Measurements from ENCODE around the gene KCNJ15. TPM values are rescaled to one million over a fixed set of nuclear protein-coding genes. Genes with fewer than 3 reads are reported as not detected.

The KCNJ15 gene
- total RNA-seq, 1 experiment from 2014 or later = not detected

- Mint-ChIP-seq H3K9me3 (ENCODE audit: unreplicated experiment) (peaks cover 7% of the 10 kb centered on the region), H3K27ac (ENCODE audit: unreplicated experiment) (no peak overlapping the region), H3K4me1 (ENCODE audit: low read depth, unreplicated experiment) (no peaks in the 10 kb centered on the region), H3K4me3 (ENCODE audit: unreplicated experiment) (no peak overlapping the region), H3K27me3 (ENCODE audit: insufficient read depth, unreplicated experiment) (no peaks in the 10 kb centered on the region), H3K36me3 (ENCODE audit: insufficient read depth, unreplicated experiment) (no peaks in the 10 kb centered on the region)
- no peaks in the 10 kb centered on the region for H3K9me3 ChIP-seq
- no peak for DNase-seq
- TF ChIP-seq, protein P1, sequence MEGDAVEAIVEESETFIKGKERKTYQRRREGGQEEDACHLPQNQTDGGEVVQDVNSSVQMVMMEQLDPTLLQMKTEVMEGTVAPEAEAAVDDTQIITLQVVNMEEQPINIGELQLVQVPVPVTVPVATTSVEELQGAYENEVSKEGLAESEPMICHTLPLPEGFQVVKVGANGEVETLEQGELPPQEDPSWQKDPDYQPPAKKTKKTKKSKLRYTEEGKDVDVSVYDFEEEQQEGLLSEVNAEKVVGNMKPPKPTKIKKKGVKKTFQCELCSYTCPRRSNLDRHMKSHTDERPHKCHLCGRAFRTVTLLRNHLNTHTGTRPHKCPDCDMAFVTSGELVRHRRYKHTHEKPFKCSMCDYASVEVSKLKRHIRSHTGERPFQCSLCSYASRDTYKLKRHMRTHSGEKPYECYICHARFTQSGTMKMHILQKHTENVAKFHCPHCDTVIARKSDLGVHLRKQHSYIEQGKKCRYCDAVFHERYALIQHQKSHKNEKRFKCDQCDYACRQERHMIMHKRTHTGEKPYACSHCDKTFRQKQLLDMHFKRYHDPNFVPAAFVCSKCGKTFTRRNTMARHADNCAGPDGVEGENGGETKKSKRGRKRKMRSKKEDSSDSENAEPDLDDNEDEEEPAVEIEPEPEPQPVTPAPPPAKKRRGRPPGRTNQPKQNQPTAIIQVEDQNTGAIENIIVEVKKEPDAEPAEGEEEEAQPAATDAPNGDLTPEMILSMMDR (IDR thresholded peaks at IDR 0.05; ENCODE audit: insufficient read depth in 1 of 2, low read depth in 1 of 2, low read length in 1 of 2, severe bottlenecking in 1 of 2, unreplicated experiment in 1 of 2) = no peak
- intact Hi-C loops (cut with micrococcal nuclease; ENCODE audit: unreplicated experiment) = no loop called here
- no TSS peak for BruUV-seq (replicated peaks)
- H3K4me3 ChIP-seq (ENCODE audit: low read depth, low read length) = no peak overlapping the region
- H3K27me3 ChIP-seq (replicated peaks; ENCODE audit: control insufficient read depth, insufficient read depth, low read length) = no peaks in the 10 kb centered on the region
- ChIA-PET POLR2A (no interaction called here), CTCF (no interaction called here)
- no peaks in the 10 kb centered on the region for H3K36me3 ChIP-seq (ENCODE audit: control insufficient read depth, insufficient read depth, low read length)
- no peaks in the 10 kb centered on the region for H3K4me1 ChIP-seq
Observed at GRCh38 chr21:38242061-38242460, 14.7 kb upstream of the KCNJ15 start.

DNA sequence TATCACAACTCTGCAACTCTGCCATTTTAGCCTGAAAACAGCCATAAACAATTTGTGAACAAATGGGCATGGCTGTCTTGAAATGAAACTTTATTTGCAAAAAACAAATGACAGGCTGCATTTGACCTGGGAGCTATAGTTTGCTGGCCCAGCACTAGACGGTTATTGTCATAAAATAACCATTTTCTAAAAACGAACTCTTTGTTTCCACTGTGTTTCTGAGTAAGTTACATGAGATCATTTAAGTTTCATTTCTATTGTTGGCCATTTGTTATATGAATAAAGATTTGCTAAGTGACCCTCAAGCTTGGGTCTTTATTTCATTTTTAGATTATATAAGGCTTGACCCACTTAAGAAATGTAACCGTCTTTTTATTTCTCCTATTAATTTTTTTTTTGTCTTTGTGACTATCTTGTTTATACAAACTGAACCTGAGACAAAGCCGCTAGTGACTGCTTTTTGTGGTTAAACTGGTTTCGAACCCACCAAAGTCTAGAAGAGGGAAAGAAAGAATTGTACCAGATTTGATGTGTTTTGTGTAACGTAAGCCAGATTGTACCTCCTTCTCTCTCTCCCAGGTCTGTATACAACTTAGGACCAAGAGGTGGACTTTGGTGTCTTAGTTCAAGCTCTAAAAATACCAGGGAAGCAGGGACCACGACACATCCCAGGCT is 12.9 kb upstream of the KCNJ15 start:
- Histone ChIP-seq H3K36me3 (ENCODE audit: control insufficient read depth, insufficient read depth, low read length) (no peaks in the 10 kb centered on the region), H3K27me3 (replicated peaks; ENCODE audit: control insufficient read depth, insufficient read depth, low read length) (no peaks in the 10 kb centered on the region), H3K4me1 (no peaks in the 10 kb centered on the region), H3K9me3 (no peaks in the 10 kb centered on the region), H3K4me3 (ENCODE audit: low read depth, low read length) (no peak overlapping the region)
- Mint-ChIP-seq H3K4me1 (ENCODE audit: low read depth, unreplicated experiment) (no peaks in the 10 kb centered on the region), H3K9me3 (ENCODE audit: unreplicated experiment) (peaks cover 14% of the 10 kb centered on the region), H3K4me3 (ENCODE audit: unreplicated experiment) (no peak overlapping the region), H3K27ac (ENCODE audit: unreplicated experiment) (no peak overlapping the region), H3K27me3 (ENCODE audit: insufficient read depth, unreplicated experiment) (no peaks in the 10 kb centered on the region), H3K36me3 (ENCODE audit: insufficient read depth, unreplicated experiment) (no peaks in the 10 kb centered on the region)
- CTCF ChIA-PET = no interaction called here
- POLR2A ChIA-PET = no interaction called here
- no TSS peak for BruUV-seq (replicated peaks)
- intact Hi-C loops (cut with micrococcal nuclease; ENCODE audit: unreplicated experiment) = no loop called here
- no peak for DNase-seq
- TF ChIP-seq, protein P1 (IDR thresholded peaks at IDR 0.05; ENCODE audit: insufficient read depth in 1 of 2, low read depth in 1 of 2, low read length in 1 of 2, severe bottlenecking in 1 of 2, unreplicated experiment in 1 of 2) = no peak

DNA sequence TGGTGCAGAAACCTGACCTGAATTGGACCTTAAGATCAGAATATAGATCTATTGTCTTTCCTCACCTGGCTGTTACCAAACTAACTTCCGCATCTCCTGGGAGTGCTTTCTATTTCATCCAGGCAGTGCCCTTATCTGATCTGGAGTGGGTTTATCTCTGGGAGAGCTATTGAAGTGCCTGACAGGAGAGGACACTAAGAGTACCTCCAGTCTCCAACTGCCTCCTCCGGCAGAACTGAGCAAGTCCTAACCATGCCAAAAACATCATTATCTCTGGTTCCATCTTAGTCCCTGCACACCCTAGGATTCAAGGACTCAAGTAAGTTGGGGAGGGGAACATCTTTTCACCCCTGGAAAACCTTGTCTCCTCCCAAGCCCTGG is 12.4 kb upstream of the KCNJ15 start:
- Mint-ChIP-seq H3K27me3 (ENCODE audit: insufficient read depth, unreplicated experiment) (no peaks in the 10 kb centered on the region), H3K27ac (ENCODE audit: unreplicated experiment) (no peak overlapping the region), H3K4me3 (ENCODE audit: unreplicated experiment) (no peak overlapping the region), H3K9me3 (ENCODE audit: unreplicated experiment) (peaks cover 14% of the 10 kb centered on the region), H3K4me1 (ENCODE audit: low read depth, unreplicated experiment) (no peaks in the 10 kb centered on the region), H3K36me3 (ENCODE audit: insufficient read depth, unreplicated experiment) (no peaks in the 10 kb centered on the region)
- no peaks in the 10 kb centered on the region for H3K4me1 ChIP-seq
- H3K4me3 ChIP-seq (ENCODE audit: low read depth, low read length) = no peak overlapping the region
- CTCF ChIA-PET = no interaction called here
- H3K9me3 ChIP-seq = no peaks in the 10 kb centered on the region
- POLR2A ChIA-PET = no interaction called here
- no peak for DNase-seq
- no TSS peak for BruUV-seq (replicated peaks)
- H3K27me3 ChIP-seq (replicated peaks; ENCODE audit: control insufficient read depth, insufficient read depth, low read length) = no peaks in the 10 kb centered on the region
- TF ChIP-seq, protein P1 (IDR thresholded peaks at IDR 0.05; ENCODE audit: insufficient read depth in 1 of 2, low read depth in 1 of 2, low read length in 1 of 2, severe bottlenecking in 1 of 2, unreplicated experiment in 1 of 2) = no peak
- intact Hi-C loops (cut with micrococcal nuclease; ENCODE audit: unreplicated experiment) = no loop called here
- H3K36me3 ChIP-seq (ENCODE audit: control insufficient read depth, insufficient read depth, low read length) = no peaks in the 10 kb centered on the region
